Measurements from ENCODE around the gene GPBAR1.
A peak's percentile ranks its signal among the peaks of the same experiment; 100 is the strongest.
"Not testable (repeated sequence)": the region's sequence is repeated elsewhere in the genome, so short reads cannot be mapped to it uniquely, and the experiment has no call there.

Gene GPBAR1

GRCh38 chr2:218290316-218291261 lies 29.8 kb downstream of the GPBAR1 start:
- DNase-seq: no peak

DNA sequence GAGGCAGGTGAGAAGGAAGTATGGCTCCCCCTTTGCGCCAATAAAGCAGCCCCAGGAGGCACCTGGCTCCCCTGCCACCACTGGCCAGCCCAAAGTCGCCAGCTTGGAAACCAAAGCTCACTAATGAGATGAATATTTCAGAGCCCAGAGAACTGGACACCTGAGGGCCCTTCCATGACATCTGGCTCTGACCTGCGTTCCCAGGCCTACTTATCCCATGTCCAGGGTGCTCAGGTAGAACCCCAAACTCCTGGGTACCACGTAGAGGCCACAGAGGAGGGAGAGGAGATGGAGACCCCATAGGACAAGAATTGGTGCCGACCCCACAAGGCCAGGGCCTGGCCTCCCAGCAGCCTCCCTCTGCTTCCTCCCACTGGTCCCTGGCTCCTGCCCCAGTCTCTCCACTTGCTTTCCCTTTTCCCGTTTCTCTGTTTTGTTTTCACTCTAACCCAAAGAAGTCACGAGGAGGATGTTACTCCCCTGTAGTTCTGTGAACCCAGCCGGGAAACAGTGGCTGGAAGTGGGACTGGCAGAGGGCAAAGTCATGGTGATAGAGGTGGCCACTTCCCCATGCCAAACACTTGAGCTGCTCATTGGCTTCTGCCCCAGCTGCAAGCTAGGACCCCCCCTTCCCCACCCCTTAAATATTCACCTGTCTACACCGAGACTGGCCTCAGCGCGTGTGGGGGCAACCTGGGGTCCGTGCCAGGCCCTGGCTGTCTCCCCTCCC lies 30.7 kb downstream of the GPBAR1 start:
- no peak for DNase-seq

- DNase-seq: peak in 1 of 2 experiments; percentile 61
Measured at GRCh38 chr2:218292048-218293014, 31.5 kb downstream of the GPBAR1 start, which contains the start of gene TMBIM1. TSS of gene TMBIM1 (minus strand) at chr2:218292503. CDS start at chr2:218282141, 10,362 bp downstream.

GRCh38 chr2:218293715-218294429 lies 33.1 kb downstream of the GPBAR1 start:
- DNase-seq: no peak

- DNase-seq: no peak
Measured at GRCh38 chr2:218294430-218295022, 33.7 kb downstream of the GPBAR1 start.

GRCh38 chr2:218295029-218295428 lies 34.2 kb downstream of the GPBAR1 start:
- no peak for DNase-seq

- no peak for DNase-seq
Measured at GRCh38 chr2:218296200-218296599, 35.4 kb downstream of the GPBAR1 start.

- no peak for DNase-seq
Measured at GRCh38 chr2:218296847-218297246, 36.0 kb downstream of the GPBAR1 start.

- DNase-seq: no peak
Measured at GRCh38 chr2:218298314-218298875, 37.6 kb downstream of the GPBAR1 start.

DNA sequence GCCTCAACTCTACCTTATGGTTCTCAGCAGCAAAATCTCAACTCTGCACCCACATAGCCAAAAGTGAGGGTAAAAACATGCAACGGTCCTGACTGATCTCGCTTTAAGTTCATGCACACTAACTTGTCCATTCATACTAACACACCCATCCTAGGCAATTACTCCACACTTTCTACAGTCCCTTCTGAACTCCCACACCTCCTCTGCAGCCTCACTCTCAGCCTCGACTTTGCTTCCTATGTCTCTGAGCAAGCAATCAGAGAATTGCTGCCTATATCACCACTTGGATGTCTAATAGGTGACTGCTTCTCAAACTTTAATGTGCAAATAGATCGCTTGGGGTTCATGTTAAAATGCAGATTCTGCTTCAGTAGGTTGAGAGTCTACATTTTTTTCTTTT lies 39.3 kb downstream of the GPBAR1 start:
- DNase-seq: no peak

DNA sequence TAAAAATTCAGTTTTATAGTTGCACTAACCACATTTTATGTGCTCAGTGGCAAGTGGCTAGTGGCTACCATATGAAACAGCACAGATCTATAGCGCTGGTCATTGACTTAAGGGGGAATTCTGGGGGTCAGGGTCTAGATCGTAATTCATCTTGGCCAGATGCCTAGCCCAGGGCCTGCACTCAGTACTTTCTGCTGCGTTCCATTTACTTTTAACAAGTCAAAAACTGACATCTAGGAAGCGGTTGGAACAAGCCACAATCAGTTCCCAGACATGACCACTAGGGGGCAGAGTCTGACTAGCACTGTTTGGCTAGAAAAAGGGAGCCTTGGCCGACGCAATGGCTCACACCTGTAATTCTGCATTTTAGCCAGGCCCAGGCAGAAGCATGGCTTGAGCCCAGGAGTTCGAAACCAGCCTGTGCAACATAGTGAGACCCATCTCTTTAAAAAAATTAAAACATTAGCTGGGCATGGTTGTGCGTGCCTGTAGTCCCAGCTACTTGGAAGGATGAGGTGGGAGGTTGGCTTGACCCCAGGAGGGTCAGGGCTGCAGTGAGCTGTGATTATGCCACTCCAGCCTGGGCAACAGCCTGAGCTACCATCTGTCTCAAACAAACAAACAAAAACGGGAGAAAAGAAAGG lies 40.5 kb downstream of the GPBAR1 start:
- peak; percentile 47 to 87 for DNase-seq

DNA sequence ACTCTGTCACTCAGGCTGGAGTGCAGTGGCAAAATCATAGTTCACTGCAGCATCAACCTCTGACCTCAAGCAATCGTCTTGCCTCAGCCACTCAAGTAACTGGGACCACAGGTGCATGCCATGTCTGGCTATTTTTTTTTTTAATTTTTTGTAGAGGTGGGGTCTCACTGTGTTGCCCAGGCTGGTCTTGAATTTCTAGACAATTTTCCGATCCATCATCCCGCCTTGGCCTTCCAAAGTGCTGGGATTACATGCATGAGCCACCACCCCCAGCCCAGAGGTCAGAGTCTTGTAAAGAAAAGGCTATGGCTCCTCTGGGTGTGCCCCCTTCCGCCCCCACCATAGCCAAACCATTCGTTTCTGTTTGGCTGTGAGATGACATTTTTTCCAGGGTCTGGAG lies 44.6 kb downstream of the GPBAR1 start:
- no peak for DNase-seq

- peak in 1 of 2 experiments; percentile 38 for DNase-seq
Measured at GRCh38 chr2:218306184-218306920, 45.5 kb downstream of the GPBAR1 start.

GRCh38 chr2:218307415-218308090 lies 46.7 kb downstream of the GPBAR1 start:
- no peak for DNase-seq

- DNase-seq: no peak
Measured at GRCh38 chr2:218310853-218311540, 50.2 kb downstream of the GPBAR1 start.

GRCh38 chr2:218311541-218312266 lies 50.9 kb downstream of the GPBAR1 start:
- not testable (repeated sequence) for DNase-seq

- no peak for DNase-seq
Measured at GRCh38 chr2:218312267-218312756, 51.5 kb downstream of the GPBAR1 start.

- DNase-seq: no peak
Measured at GRCh38 chr2:218313356-218313755, 52.5 kb downstream of the GPBAR1 start.
